ENCODE results near the gene FAM156B.
"Not testable (repeated sequence)": the region's sequence is repeated elsewhere in the genome, so short reads cannot be mapped to it uniquely, and the experiment has no call there.

DNA sequence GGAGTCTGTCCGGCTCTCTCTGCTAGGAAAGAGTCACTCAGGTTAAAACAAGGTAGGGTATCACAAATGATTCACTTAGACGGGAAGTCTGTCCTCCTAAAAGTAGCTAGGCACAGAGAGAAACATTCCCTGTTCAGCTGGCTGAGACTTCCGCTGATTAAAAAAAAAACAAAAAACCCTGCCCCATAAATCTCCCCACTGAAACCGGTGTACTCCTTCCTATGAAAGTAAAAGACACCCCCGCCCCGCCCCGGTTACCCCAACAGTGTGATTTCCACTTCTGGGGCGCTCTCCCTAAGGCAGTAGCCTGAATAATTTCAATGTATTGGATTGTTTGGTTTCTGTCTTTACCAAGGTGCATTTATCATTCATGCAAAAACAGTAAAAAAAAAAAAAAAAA is 692 bp upstream of the FAM156B start:
- TF ChIP-seq, protein P1, sequence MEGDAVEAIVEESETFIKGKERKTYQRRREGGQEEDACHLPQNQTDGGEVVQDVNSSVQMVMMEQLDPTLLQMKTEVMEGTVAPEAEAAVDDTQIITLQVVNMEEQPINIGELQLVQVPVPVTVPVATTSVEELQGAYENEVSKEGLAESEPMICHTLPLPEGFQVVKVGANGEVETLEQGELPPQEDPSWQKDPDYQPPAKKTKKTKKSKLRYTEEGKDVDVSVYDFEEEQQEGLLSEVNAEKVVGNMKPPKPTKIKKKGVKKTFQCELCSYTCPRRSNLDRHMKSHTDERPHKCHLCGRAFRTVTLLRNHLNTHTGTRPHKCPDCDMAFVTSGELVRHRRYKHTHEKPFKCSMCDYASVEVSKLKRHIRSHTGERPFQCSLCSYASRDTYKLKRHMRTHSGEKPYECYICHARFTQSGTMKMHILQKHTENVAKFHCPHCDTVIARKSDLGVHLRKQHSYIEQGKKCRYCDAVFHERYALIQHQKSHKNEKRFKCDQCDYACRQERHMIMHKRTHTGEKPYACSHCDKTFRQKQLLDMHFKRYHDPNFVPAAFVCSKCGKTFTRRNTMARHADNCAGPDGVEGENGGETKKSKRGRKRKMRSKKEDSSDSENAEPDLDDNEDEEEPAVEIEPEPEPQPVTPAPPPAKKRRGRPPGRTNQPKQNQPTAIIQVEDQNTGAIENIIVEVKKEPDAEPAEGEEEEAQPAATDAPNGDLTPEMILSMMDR (conservative IDR thresholded peaks at IDR 0.05; ENCODE audit: low read depth, low read length): not testable (repeated sequence)
- TF ChIP-seq EZH2phosphoT487 (IDR thresholded peaks at IDR 0.05; ENCODE audit: borderline replicate concordance, low read length); EZH2 (IDR thresholded peaks at IDR 0.05; ENCODE audit: low read length, unreplicated experiment): not testable (repeated sequence)
